Caco-2 (cell line): ENCODE data around the gene KDM2B. TPM values are rescaled to one million over a fixed set of nuclear protein-coding genes. Genes with fewer than 3 reads are reported as not detected.

Experiments used
- BruUV-seq: library from RNA; stranded (reverse); fragments of 400-500 nt; replicated peaks from 2 replicates; lab custom pipeline; 2021; lab: Mats Ljungman, UMichigan
- CTCF ChIA-PET: fragments of 300-600 bp; sonication (Branson Sonifier 250); formaldehyde crosslinking; loops from one replicate; lab custom pipeline; 2022; ENCODE audit warnings: antibody characterized with exemption; lab: Charles Lee
- POLR2A ChIA-PET: fragments of 300-600 bp; sonication (Branson Sonifier 250); formaldehyde crosslinking; loops from one replicate; lab custom pipeline; 2022; ENCODE audit warnings: antibody characterized with exemption; lab: Charles Lee
- DNase-seq, 2 experiments: peaks; one replicate each; pipeline versions ENCODE4 v3.0.0 to v3.0.0-alpha.2; 2020 to 2022
- H3K27me3 ChIP-seq: replicated peaks from 2 replicates; pipeline ENCODE4 v1.6.0; 2011; ENCODE audit warnings: low read length; ENCODE audit not compliant: control insufficient read depth, insufficient read depth
- H3K36me3 ChIP-seq: 2 replicates; pipeline ENCODE4 v1.5.1; 2011; ENCODE audit warnings: low read length; ENCODE audit not compliant: control insufficient read depth, insufficient read depth
- H3K4me1 ChIP-seq: fragments of 250-450 bp; sonication (Bioruptor Pico); 2 replicates; pipeline ENCODE4 v1.5.1; 2020; ENCODE audit warnings: mild to moderate bottlenecking
- H3K4me3 ChIP-seq: 2 replicates; pipeline ENCODE4 v1.5.1; 2011; ENCODE audit warnings: low read depth, mild to moderate bottlenecking, control low read depth, low read length
- H3K9me3 ChIP-seq: fragments of 250-450 bp; sonication (Bioruptor Pico); 2 replicates; pipeline ENCODE4 v1.5.1; 2020; ENCODE audit warnings: mild to moderate bottlenecking, moderate library complexity
- H3K27ac Mint-ChIP-seq: one replicate; pipeline ENCODE4 v1.8.0; 2022; ENCODE audit warnings: mixed read lengths; ENCODE audit not compliant: unreplicated experiment
- H3K27me3 Mint-ChIP-seq: one replicate; pipeline ENCODE4 v1.8.0; 2022; ENCODE audit warnings: mixed read lengths; ENCODE audit not compliant: insufficient read depth, unreplicated experiment
- H3K36me3 Mint-ChIP-seq: one replicate; pipeline ENCODE4 v1.8.0; 2022; ENCODE audit warnings: mild to moderate bottlenecking, mixed read lengths; ENCODE audit not compliant: insufficient read depth, unreplicated experiment
- H3K4me1 Mint-ChIP-seq: one replicate; pipeline ENCODE4 v1.8.0; 2022; ENCODE audit warnings: low read depth, mixed read lengths; ENCODE audit not compliant: unreplicated experiment
- H3K4me3 Mint-ChIP-seq: one replicate; pipeline ENCODE4 v1.8.0; 2022; ENCODE audit warnings: mild to moderate bottlenecking, moderate library complexity, mixed read lengths; ENCODE audit not compliant: unreplicated experiment
- H3K9me3 Mint-ChIP-seq: one replicate; pipeline ENCODE4 v1.8.0; 2022; ENCODE audit warnings: mixed read lengths; ENCODE audit not compliant: unreplicated experiment
- intact Hi-C: fragments of 100-400 bp; cut with micrococcal nuclease; formaldehyde crosslinking; loops from one replicate; pipeline ENCODE4 v1.10.0; 2022; ENCODE audit not compliant: unreplicated experiment
- total RNA-seq: library from RNA; stranded (reverse); gene quantifications from 2 replicates; pipeline ENCODE4 v1.2.3, GENCODE V29; 2022
- TF ChIP-seq, protein P1 (sequence below), 2 experiments: fragments of 200-600 bp in 1 of 2; IDR thresholded peaks; 1 replicate in 1 of 2; 2 replicates in 1 of 2; pipeline versions ENCODE4 v1.5.1 to v1.8.0; 2011 to 2022; ENCODE audit warnings: antibody characterized with exemption in 1 of 2, control low read depth in 1 of 2, inconsistent platforms in 1 of 2, low read depth in 1 of 2, low read length in 1 of 2, mild to moderate bottlenecking in 1 of 2, moderate library complexity in 1 of 2; ENCODE audit not compliant: insufficient read depth in 1 of 2, severe bottlenecking in 1 of 2, unreplicated experiment in 1 of 2

The KDM2B gene
- total RNA-seq, 1 experiment from 2014 or later: 48.4 TPM

DNA sequence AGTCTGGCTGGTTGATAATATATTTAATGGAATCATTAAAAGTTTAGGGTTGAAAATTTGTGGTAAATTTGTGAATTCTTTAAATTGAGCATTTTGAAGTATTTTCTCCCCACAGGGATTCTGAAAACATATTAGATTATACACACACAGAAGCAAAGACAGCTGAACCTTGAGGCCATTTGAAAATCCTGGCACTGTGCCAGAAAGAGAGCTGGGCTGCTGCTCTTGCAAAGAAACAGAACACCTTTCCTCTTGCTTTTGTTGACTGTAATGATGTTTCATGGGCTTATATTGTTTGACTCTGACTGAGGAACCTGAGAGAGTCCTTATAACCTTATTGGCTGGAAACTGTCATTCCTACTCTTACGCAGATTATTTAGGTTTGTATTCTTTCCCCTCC lies 176.1 kb downstream of the KDM2B start:
- BruUV-seq: no TSS peak
- Histone ChIP-seq H3K9me3 (no peaks in the 10 kb centered on the region), H3K4me3 (no peak overlapping the region), H3K27me3 (no peaks in the 10 kb centered on the region), H3K36me3 (no peaks in the 10 kb centered on the region; the same call in none of the 2 replicates), H3K4me1 (no peaks in the 10 kb centered on the region)
- H3K9me3 Mint-ChIP-seq: no peaks in the 10 kb centered on the region
- H3K4me3 Mint-ChIP-seq: no peak overlapping the region
- no peaks in the 10 kb centered on the region for H3K27me3 Mint-ChIP-seq
- peaks cover 13% of the 10 kb centered on the region for H3K4me1 Mint-ChIP-seq
- CTCF ChIA-PET: no interaction called here
- intact Hi-C loops: no loop called here
- POLR2A ChIA-PET: interaction anchor here (0.6 kb wide), 1 partner anchor 41 kb away, joined by 3 read pairs; no protein-coding TSS in a partner anchor
- no peak for DNase-seq
- TF ChIP-seq, protein P1, sequence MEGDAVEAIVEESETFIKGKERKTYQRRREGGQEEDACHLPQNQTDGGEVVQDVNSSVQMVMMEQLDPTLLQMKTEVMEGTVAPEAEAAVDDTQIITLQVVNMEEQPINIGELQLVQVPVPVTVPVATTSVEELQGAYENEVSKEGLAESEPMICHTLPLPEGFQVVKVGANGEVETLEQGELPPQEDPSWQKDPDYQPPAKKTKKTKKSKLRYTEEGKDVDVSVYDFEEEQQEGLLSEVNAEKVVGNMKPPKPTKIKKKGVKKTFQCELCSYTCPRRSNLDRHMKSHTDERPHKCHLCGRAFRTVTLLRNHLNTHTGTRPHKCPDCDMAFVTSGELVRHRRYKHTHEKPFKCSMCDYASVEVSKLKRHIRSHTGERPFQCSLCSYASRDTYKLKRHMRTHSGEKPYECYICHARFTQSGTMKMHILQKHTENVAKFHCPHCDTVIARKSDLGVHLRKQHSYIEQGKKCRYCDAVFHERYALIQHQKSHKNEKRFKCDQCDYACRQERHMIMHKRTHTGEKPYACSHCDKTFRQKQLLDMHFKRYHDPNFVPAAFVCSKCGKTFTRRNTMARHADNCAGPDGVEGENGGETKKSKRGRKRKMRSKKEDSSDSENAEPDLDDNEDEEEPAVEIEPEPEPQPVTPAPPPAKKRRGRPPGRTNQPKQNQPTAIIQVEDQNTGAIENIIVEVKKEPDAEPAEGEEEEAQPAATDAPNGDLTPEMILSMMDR (IDR thresholded peaks at IDR 0.05; ENCODE audit: insufficient read depth in 1 of 2, low read depth in 1 of 2, low read length in 1 of 2, severe bottlenecking in 1 of 2, unreplicated experiment in 1 of 2): no peak
- no peak overlapping the region for H3K27ac Mint-ChIP-seq
- peaks cover 73% of the 10 kb centered on the region for H3K36me3 Mint-ChIP-seq

DNA sequence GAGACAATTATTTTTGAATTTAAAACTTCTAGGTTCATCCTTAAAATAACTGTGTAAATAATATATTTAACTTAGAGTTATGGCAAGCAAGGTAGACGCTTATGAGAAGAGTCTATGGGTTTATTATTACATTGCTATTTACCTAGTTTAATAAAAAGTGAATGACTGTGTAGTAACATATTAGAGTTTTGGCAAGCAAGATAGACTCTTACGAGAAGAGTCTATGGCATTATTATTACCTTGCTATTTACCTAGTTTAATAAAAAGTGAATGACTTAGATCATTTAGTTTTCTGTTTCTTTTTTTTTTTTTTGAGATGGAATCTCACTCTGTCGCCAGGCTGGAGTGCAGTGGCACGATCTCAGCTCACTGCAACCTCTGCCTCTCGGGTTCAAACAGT lies 177.1 kb downstream of the KDM2B start:
- H3K9me3 Mint-ChIP-seq: no peaks in the 10 kb centered on the region
- H3K27ac Mint-ChIP-seq: no peak overlapping the region
- Histone ChIP-seq H3K4me1 (no peaks in the 10 kb centered on the region), H3K4me3 (no peak overlapping the region), H3K27me3 (no peaks in the 10 kb centered on the region), H3K36me3 (no peaks in the 10 kb centered on the region; the same call in none of the 2 replicates), H3K9me3 (no peaks in the 10 kb centered on the region)
- H3K36me3 Mint-ChIP-seq: peaks cover 69% of the 10 kb centered on the region
- TF ChIP-seq, protein P1 (IDR thresholded peaks at IDR 0.05; ENCODE audit: insufficient read depth in 1 of 2, low read depth in 1 of 2, low read length in 1 of 2, severe bottlenecking in 1 of 2, unreplicated experiment in 1 of 2): no peak
- intact Hi-C loops: no loop called here
- CTCF ChIA-PET: no interaction called here
- DNase-seq: no peak
- peaks cover 15% of the 10 kb centered on the region for H3K4me1 Mint-ChIP-seq
- no TSS peak for BruUV-seq
- POLR2A ChIA-PET: no interaction called here
- H3K4me3 Mint-ChIP-seq: no peak overlapping the region
- H3K27me3 Mint-ChIP-seq: no peaks in the 10 kb centered on the region

DNA sequence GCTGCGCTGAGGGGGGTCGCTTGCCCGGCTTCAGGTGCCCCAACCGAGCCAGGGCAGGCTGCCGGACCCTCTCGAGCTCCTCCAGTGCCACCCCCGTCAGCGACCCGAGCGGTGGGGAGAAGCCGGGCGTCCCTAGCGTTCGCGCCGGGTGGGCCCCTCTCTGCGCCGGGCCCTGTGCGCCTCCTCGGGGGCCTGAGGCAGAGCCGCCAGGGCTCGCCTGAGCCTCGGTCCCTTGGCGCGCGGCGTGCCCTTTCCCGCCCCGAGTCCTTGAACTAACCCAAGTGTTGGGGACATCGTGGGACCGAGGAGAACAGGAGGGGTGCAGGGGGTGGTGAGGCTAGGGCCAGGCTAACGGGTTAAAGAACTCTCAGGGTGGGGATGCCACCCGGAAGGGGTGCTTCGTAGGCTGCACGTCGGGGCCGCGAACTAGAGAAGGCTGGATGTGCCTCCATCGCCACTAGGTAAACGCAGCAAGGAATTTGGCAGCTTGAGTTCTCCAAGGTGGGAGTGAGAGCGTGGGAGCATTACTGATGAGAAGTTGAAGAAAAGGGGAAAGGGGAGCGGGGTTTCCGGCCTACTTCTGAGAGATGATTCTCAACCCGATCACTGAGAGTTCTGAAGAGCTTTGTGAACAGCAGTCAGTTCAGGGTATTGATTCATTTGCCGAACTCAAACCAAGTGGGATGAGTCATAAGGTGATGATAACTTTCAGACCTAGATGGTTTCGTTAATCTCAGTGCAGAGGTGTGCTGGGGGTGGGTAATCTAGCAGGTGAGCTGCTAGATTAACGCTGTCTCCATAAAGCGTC lies 180.3 kb downstream of the KDM2B start:
- Histone ChIP-seq H3K4me1 (no peaks in the 10 kb centered on the region), H3K4me3 (peak overlapping the region; percentile 99), H3K9me3 (no peaks in the 10 kb centered on the region), H3K36me3 (no peaks in the 10 kb centered on the region; the same call in 1 of the 2 replicates), H3K27me3 (no peaks in the 10 kb centered on the region)
- CTCF ChIA-PET: interaction anchor here (0.7 to 3.1 kb wide), 4 partner anchors 17 to 65 kb away, joined by 3 to 21 read pairs (median 6); partner anchors contain the start of gene ANAPC5
- Mint-ChIP-seq H3K36me3 (peaks cover 42% of the 10 kb centered on the region), H3K4me1 (peaks cover 13% of the 10 kb centered on the region), H3K4me3 (peak overlapping the region; percentile 90), H3K27me3 (no peaks in the 10 kb centered on the region), H3K9me3 (no peaks in the 10 kb centered on the region), H3K27ac (peak overlapping the region; percentile 75)
- intact Hi-C loops: no loop called here
- BruUV-seq: no TSS peak
- DNase-seq: peak; percentile 49 to 51
- TF ChIP-seq, protein P1 (IDR thresholded peaks at IDR 0.05; ENCODE audit: insufficient read depth in 1 of 2, low read depth in 1 of 2, low read length in 1 of 2, severe bottlenecking in 1 of 2, unreplicated experiment in 1 of 2): no peak
- POLR2A ChIA-PET: interaction anchor here (0.6 to 2.9 kb wide), 11 partner anchors 15 to 1296 kb away, joined by 3 to 41 read pairs (median 4); partner anchors contain the start of genes ANAPC5 and CAMKK2
